ENCODE measurements around the gene AFMID. TPM values are rescaled to one million over a fixed set of nuclear protein-coding genes. Genes with fewer than 3 reads are reported as not detected.
"Not testable (repeated sequence)": the region's sequence is repeated elsewhere in the genome, so short reads cannot be mapped to it uniquely, and the experiment has no call there.

The AFMID gene
- total RNA-seq, 1 donor from 2014 or later: 26.5 TPM

GRCh38 chr17:78231991-78232858 is 45.1 kb downstream of the AFMID start:
- DNase-seq (ENCODE audit: low spot score, unreplicated experiment): no peak
- no peaks in the 10 kb centered on the region for H3K9me3 Mint-ChIP-seq (ENCODE audit: low read depth)
- H3K27me3 Mint-ChIP-seq: peaks cover 45% of the 10 kb centered on the region
- TF ChIP-seq, protein P1, sequence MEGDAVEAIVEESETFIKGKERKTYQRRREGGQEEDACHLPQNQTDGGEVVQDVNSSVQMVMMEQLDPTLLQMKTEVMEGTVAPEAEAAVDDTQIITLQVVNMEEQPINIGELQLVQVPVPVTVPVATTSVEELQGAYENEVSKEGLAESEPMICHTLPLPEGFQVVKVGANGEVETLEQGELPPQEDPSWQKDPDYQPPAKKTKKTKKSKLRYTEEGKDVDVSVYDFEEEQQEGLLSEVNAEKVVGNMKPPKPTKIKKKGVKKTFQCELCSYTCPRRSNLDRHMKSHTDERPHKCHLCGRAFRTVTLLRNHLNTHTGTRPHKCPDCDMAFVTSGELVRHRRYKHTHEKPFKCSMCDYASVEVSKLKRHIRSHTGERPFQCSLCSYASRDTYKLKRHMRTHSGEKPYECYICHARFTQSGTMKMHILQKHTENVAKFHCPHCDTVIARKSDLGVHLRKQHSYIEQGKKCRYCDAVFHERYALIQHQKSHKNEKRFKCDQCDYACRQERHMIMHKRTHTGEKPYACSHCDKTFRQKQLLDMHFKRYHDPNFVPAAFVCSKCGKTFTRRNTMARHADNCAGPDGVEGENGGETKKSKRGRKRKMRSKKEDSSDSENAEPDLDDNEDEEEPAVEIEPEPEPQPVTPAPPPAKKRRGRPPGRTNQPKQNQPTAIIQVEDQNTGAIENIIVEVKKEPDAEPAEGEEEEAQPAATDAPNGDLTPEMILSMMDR (IDR thresholded peaks at IDR 0.05; ENCODE audit: unreplicated experiment): no peak
- no peaks in the 10 kb centered on the region for H3K4me1 Mint-ChIP-seq (ENCODE audit: low read depth)
- no peaks in the 10 kb centered on the region for H3K36me3 Mint-ChIP-seq (ENCODE audit: insufficient read depth)
- no peak overlapping the region for H3K27ac Mint-ChIP-seq
- H3K4me3 Mint-ChIP-seq (ENCODE audit: low read depth): no peak overlapping the region

- Mint-ChIP-seq H3K27me3 (peaks cover 42% of the 10 kb centered on the region), H3K27ac (no peak overlapping the region), H3K36me3 (ENCODE audit: insufficient read depth) (no peaks in the 10 kb centered on the region), H3K4me3 (ENCODE audit: low read depth) (no peak overlapping the region), H3K4me1 (ENCODE audit: low read depth) (no peaks in the 10 kb centered on the region), H3K9me3 (ENCODE audit: low read depth) (no peaks in the 10 kb centered on the region)
- no peak for DNase-seq (ENCODE audit: low spot score, unreplicated experiment)
- TF ChIP-seq, protein P1 (IDR thresholded peaks at IDR 0.05; ENCODE audit: unreplicated experiment): no peak
Observed at GRCh38 chr17:78232859-78233173, 45.7 kb downstream of the AFMID start.

- H3K4me3 Mint-ChIP-seq (ENCODE audit: low read depth): no peak overlapping the region
- no peaks in the 10 kb centered on the region for H3K4me1 Mint-ChIP-seq (ENCODE audit: low read depth)
- peaks cover 42% of the 10 kb centered on the region for H3K27me3 Mint-ChIP-seq
- no peaks in the 10 kb centered on the region for H3K9me3 Mint-ChIP-seq (ENCODE audit: low read depth)
- TF ChIP-seq, protein P1 (IDR thresholded peaks at IDR 0.05; ENCODE audit: unreplicated experiment): no peak
- no peak overlapping the region for H3K27ac Mint-ChIP-seq
- no peaks in the 10 kb centered on the region for H3K36me3 Mint-ChIP-seq (ENCODE audit: insufficient read depth)
- DNase-seq (ENCODE audit: low spot score, unreplicated experiment): no peak
Observed at GRCh38 chr17:78233678-78234077, 46.5 kb downstream of the AFMID start.

DNA sequence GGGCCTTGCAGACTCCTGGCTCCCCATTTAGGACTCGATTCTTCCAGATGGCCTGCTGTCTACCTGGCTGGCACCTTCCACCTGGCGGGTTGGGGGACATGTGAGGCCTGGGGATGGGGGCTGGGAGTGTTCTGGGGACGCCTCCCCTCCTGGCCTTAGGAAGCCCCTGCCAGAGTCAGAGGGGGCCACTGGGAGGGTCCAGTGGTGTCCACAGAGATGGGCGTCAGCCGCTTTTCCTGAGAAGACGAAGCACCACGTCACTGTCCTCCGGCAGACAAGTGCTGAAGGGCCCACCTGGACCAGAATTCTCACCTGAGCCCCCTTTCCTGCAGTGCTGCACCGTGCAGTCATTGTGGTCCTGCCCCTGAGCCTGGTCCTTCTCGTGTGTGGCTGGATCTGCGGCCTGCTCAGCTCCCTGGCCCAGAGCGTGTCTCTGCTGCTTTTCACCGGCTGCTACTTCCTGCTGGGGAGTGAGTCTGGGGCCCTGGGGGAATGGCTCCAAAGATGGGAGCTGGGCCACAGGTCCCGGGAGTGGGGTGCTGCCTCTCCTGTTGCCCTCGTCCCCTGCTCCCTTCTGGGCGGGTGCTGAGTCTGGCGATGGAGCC is 47.2 kb downstream of the AFMID start:
- H3K27me3 Mint-ChIP-seq: peaks cover 42% of the 10 kb centered on the region
- no peak overlapping the region for H3K4me3 Mint-ChIP-seq (ENCODE audit: low read depth)
- no peaks in the 10 kb centered on the region for H3K36me3 Mint-ChIP-seq (ENCODE audit: insufficient read depth)
- no peak overlapping the region for H3K27ac Mint-ChIP-seq
- TF ChIP-seq, protein P1 (IDR thresholded peaks at IDR 0.05; ENCODE audit: unreplicated experiment): no peak
- H3K9me3 Mint-ChIP-seq (ENCODE audit: low read depth): no peaks in the 10 kb centered on the region
- H3K4me1 Mint-ChIP-seq (ENCODE audit: low read depth): no peaks in the 10 kb centered on the region
- DNase-seq (ENCODE audit: low spot score, unreplicated experiment): no peak

DNA sequence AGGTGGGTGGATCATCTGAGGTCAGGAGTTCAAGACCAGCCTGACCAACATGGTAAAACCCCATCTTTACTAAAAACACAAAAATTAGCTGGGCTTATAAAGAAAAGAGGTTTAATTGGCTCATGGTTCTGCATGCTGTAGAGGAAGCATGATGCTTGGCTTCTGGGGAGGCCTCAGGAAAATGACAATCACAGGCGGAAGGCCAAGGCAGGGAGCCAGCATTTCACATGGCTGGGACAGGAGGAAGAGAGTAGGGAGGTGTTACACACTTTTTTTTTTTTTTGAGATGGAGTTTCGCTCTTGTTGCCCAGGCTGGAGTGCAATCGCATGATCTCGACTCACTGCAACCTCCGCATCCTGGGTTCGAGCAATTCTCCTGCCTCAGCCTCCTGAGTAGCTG is 47.9 kb downstream of the AFMID start:
- H3K4me3 Mint-ChIP-seq (ENCODE audit: low read depth); H3K27ac Mint-ChIP-seq; H3K9me3 Mint-ChIP-seq (ENCODE audit: low read depth); H3K36me3 Mint-ChIP-seq (ENCODE audit: insufficient read depth); H3K4me1 Mint-ChIP-seq (ENCODE audit: low read depth); DNase-seq (ENCODE audit: low spot score, unreplicated experiment): not testable (repeated sequence)
- H3K27me3 Mint-ChIP-seq: peaks cover 41% of the 10 kb centered on the region

DNA sequence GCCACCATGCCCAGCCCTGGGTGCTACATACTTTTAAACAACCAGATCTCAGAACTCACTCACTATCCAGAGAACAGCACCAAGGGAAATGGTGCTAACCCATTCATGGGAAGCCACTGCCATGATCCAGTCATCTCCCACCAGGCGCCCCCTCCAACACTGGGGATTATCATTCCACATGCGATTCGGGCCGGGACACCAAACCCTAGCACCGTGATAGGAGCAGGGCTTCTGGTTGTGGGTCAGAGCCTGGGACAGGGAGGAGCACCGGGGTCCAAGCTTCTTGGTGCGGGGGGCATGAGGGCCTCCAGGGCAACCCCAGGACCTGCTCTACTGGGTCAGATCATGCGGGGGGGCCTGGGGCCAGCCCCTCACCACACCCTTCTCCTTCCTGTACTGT is 48.7 kb downstream of the AFMID start:
- Mint-ChIP-seq H3K4me3 (ENCODE audit: low read depth) (no peak overlapping the region), H3K27ac (no peak overlapping the region), H3K27me3 (peaks cover 32% of the 10 kb centered on the region), H3K4me1 (ENCODE audit: low read depth) (no peaks in the 10 kb centered on the region), H3K9me3 (ENCODE audit: low read depth) (no peaks in the 10 kb centered on the region), H3K36me3 (ENCODE audit: insufficient read depth) (no peaks in the 10 kb centered on the region)
- TF ChIP-seq, protein P1 (IDR thresholded peaks at IDR 0.05; ENCODE audit: unreplicated experiment): no peak
- no peak for DNase-seq (ENCODE audit: low spot score, unreplicated experiment)

Measured in progenitor cell of endocrine pancreas (in vitro differentiated cells).